Cortex of kidney (tissue), 1 donor: ENCODE data around the gene MBNL1.

Experiments used
- DNase-seq: peaks from one replicate; lab custom pipeline; 2025; lab: John Stamatoyannopoulos, UW

Gene MBNL1

DNA sequence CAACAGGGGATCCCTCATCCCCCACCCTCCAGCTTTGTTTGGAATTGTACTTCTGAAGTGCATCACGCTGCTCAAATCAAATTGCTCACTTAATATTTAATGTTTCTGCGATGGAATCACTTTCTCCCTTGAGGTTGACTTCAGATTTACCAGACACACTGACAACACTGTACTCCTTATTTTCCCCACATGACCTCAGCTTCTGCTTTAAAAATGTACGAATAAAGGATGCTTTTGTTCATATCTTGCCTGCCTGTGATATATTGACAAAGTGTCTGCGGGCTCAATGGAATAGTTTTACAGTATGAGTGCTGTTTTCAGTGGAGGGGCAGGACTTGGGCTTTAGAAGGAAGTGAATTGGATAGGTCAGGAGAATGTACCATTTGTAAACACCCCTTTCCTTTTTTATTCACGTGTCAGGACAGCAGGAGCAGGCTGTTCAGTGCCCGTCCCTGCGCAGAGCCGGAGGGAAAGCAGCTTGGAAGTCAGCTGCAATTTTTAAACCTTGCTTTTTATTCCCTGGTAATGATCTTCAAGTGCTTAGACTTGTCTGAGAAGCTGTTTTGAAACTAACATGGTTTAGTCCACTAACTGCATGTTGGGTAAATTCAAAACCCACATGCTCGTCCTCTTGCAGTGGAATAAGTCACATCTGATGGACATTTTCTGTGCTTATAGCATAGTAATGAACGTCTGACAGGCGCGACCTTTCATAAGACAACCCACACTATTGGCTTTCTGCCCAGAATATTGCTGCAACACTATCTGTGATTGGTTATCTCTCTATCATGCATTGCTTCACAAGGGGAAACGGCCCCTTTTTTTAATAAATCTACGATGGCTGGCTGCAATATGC is 29.9 kb downstream of the MBNL1 start:
- DNase-seq = no peak

DNA sequence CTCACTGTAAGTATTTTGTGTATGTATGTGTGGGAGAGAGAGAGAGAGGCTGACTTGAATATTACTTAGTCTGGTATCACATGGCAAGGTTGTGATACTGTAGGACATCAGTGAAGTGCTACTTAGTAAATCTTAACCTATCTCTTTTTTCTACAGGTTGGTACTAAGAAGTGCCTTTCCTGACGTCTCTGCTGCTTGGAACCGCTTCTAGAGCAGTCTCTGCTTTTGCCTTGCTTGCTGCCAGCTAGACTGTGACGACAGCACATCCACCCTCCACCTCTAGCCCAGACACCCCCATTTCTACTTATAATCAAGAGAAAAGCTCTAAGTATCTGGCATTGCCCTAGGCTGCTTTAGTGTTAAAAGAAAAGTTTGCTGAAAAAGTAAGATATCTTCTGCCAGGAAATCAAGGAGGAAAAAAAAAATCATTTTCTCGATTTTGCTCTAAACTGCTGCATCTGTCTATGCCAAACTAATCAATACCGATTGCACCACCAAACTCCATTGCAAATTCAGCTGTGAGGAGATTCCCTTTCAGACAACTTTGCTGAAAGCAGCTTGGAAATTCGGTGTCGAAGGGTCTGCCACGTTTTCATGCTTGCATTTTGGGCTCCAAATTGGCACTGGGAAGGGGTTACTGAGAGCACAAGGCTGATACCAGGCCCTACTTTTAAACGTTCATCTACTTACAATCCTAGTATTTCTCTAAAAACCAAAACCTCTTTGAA is 30.7 kb downstream of the MBNL1 start:
- DNase-seq = no peak

DNA sequence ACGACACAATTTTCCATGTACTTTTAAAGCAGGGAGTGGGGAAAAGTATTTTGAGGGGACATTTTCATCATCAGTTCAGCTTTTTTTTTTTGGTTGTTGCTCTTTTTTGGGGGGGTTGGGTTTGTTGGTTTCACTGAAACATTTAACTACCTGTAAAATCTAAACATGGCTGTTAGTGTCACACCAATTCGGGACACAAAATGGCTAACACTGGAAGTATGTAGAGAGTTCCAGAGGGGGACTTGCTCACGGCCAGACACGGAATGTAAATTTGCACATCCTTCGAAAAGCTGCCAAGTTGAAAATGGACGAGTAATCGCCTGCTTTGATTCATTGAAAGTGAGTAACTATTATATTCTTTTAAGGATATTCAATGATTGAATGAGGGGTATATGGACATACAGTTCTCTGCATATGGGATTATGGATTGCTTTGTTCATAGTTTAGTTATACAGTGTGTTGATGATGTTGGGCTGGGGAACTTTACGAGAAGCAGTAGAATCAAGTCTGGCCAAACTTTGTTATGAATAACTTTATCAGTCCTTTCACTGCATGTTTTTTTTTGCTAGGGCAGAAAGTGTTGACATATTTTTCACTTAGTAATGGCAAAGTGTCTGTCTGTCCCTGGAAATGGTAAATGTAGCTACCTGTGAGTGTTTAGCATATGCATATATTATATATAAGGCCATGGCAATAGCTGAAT is 31.5 kb downstream of the MBNL1 start:
- no peak for DNase-seq

GRCh38 chr3:152301745-152302181 is 33.0 kb downstream of the MBNL1 start:
- DNase-seq = no peak

DNA sequence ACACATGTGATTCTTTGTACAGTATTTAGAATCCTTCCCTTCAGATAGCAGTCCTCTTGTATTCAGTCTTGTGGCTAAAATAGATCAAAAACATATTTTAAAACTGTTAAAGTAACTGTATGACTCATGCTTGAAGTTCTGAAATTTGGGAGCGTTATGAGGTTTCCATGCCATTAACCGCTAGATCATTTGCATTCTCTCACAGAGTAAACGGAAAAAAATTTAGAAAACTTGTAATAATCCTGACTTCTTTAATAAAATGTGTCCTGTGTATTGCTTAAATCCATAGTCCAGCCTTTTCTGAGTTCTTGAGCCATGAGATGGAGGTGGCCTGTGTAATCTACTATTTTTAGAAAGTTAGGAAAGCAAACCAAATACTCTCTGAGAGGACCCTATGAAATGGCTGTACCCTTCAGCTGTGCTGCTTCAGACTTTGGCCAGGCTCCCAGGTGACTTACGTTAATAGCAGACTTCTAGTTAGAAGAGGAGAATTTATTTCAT is 33.8 kb downstream of the MBNL1 start:
- DNase-seq = no peak

DNA sequence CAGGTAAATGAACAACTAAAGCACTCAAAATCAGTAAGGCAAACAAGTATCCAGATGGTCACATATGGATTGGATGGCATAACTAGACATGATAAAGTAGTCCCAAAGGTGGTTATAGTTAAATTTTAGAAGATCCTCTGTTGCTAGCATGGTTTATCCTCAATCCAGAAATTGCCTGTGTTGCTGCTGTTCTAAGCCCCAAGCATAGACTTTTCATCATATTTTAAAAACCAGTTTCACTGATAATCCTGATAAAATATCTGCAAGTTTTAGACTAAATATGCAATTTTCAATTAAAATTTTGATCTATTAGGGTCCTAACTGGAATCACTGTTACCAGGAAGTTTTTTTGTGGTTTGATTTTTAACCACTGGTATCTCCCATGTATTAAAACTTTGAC is 35.4 kb downstream of the MBNL1 start:
- DNase-seq = no peak

GRCh38 chr3:152305075-152305474 is 36.3 kb downstream of the MBNL1 start:
- DNase-seq = no peak

- DNase-seq = no peak
Measured at GRCh38 chr3:152307829-152308474, 39.2 kb downstream of the MBNL1 start.

GRCh38 chr3:152308475-152308844 is 39.7 kb downstream of the MBNL1 start:
- DNase-seq = no peak

GRCh38 chr3:152309031-152309430 is 40.3 kb downstream of the MBNL1 start:
- no peak for DNase-seq

DNA sequence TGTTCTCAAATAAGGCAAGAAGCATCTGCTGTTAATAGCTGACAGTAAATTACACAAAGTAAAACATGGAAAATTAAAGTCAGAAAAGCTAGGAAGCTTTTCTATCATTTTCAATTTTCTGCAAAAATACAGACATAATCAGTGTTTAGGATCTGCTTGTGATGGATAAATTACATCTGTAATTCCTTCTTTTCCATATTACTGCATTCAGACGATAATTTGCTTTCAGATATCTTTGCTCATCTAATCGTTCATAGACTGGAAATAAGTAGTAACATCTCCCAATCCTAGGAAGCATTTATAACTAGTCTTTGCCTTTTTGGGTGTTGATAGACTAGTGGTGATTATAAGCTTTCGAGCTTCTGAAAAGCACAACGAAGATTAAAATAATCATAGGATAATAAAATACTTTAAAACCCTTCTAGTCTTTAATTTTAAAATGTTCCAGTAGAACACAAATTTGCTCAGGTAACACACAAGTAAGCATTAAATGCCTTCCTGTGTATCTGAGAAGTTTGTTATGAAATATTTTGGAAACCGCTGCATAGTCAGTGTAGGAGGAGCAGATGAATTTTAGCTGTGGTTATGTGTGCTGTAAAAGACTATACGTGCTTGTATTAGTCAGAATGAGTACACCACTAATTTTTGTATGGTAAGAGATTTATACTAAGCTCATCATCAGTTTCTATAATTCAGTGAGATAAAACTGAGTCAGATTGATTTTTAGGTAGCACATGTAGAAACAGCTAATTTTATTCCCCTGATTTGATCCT is 41.0 kb downstream of the MBNL1 start:
- DNase-seq = no peak

GRCh38 chr3:152313430-152313829 is 44.7 kb downstream of the MBNL1 start:
- DNase-seq = no peak

DNA sequence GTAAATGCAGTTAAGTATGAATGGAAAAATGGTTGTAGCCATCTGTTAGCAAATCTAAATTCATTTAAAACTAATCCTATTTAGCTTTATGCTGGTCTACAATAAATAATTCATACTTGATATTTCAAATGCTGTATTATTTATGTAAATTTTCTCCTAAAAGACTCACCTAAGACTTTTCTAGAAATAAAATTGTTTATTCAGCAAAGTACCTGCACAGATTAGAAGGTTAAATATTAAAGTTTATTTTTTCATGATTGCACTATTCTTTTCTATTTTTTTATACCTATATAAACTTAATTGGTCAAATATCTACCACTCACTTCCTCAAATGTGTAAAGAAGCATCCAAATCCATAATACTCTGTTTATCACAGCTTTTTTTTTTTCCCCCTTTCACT is 45.2 kb downstream of the MBNL1 start:
- DNase-seq = no peak

DNA sequence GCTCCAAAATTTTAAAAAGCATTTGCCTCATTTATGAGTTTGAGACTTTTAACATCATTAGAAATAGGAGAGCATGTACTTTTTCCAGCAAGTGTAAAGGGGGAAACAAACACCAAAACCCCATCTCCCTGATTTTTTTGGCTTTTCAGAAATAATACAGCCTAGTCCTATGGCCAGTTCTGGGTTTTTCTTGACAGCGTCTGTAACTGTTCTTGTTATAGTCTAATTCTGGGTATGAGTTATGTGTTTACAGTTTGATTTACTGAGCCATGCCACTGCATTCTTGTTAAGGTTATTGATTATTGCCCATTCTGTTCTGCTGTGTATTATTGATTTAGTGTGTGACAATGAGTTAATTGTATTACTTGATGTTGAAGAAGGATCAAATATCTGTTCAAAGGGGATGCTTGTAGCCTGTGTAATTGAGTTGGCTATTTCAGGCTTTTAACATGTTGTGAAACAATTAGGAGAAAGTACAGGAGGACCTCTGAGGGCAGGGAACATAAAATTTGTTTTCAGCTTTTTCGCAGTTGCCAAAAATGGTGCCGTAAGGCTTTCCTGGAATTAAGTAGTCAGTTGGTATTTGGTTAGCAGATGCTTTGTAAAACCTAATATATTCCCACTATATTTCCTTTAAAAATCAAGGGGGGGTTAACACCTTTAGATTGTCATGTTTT is 46.1 kb downstream of the MBNL1 start:
- DNase-seq = no peak

DNA sequence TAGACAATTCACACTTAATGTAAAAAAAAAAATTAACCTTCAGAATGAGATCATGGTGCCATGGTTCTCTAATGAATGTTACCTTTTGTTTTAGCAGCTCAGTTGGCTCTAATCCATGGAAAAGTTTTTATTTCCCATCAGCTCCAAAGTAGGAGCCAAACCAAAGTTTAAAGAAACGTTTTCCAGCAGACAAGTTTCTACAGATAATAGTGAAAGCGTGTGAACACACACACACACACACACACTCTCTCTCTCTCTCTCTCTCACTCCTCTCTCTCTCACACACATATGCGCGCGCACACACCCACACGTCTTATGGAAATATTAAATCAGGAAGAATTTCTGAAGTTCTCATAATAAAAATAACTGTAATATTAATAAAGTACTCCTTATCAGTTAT is 46.9 kb downstream of the MBNL1 start:
- DNase-seq = no peak

DNA sequence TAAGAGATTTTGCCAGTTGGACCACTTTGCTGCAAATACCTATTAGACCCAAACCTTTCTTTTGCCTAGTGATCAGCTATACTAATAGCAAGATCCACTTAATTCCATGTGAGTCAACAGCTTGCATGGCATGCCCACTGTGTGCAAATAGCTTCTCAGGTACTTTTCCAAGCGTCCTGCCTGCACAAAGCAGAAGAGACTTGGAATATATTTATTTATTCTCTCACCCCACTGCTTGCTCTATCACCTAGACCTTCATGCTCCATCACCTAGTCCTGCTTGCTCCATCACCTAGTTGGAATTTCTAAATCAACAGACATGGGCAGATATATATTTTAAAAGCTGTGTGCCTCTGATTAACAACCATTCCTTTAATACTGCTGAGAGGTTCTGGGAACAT is 47.6 kb downstream of the MBNL1 start:
- DNase-seq = no peak

- no peak for DNase-seq
Measured at GRCh38 chr3:152317184-152317583, 48.5 kb downstream of the MBNL1 start.

- DNase-seq = no peak
Measured at GRCh38 chr3:152317956-152318355, 49.2 kb downstream of the MBNL1 start.

GRCh38 chr3:152318512-152318911 is 49.8 kb downstream of the MBNL1 start:
- no peak for DNase-seq

GRCh38 chr3:152319256-152319655 is 50.5 kb downstream of the MBNL1 start:
- no peak for DNase-seq
